ENCODE measurements around the gene TM4SF1.

DNA sequence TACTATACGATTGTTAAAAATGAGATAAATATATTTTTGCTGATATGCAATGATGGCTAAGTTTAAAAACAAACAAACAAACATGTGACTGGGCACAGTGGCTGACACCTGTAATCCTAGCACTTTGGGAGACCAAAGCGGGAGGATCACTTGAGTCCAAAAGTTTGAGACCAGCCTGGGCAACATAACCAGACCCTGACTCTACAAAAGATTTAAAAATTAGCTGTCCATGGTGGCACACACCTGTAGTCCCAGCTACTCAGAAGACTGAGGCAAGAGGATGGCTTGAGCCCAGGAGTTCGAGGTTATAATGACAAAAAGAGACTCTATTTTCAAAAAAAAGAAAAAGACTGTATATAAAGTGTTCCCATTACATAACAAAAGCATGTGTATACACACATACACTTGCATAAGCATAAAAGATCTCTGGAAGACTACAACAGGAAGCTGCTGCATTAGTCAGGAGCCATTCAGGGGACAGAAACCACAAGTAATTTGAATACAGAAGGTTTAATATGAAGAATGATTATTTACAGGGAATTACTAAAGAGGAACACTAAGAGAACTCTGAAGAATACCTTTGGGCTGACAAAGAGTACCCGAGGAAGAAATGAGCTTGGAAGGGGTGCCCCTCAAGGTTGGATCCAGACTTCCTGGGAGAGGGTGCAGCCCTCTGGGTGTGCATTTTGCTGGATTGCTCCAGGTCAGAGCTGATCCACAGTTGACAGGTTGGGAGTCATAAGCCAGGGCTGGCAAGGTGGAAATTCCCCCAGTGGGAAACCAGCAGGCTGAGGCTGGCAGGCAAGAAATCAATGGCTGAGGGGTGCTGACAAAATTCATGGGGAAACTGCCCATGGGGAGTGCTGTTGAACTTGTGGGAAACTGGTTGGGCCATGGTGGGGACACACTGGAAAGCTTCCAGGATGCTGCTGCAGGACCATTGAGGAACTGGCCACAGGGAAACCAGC lies 34.8 kb downstream of the TM4SF1 start:
- TF ChIP-seq CTCF (IDR thresholded peaks at IDR 0.05) (no peak), ZFX (IDR thresholded peaks at IDR 0.05; ENCODE audit: borderline replicate concordance) (no peak)
